Fibroblast of villous mesenchyme (primary cell): ENCODE data around the gene BBC3. TPM values are rescaled to one million over a fixed set of nuclear protein-coding genes. Genes with fewer than 3 reads are reported as not detected.
"Not testable (repeated sequence)": the region's sequence is repeated elsewhere in the genome, so short reads cannot be mapped to it uniquely, and the experiment has no call there.

Source experiments
- DNase-seq: peaks from one replicate; pipeline ENCODE4 v3.0.0-alpha.2; 2010; ENCODE audit warnings: low read depth
- H3K4me3 ChIP-seq: 2 replicates; pipeline ENCODE4 v1.5.1; 2011; ENCODE audit warnings: low read depth, mild to moderate bottlenecking, low read length
- CTCF ChIP-seq: IDR thresholded peaks from 2 replicates; pipeline ENCODE4 v1.5.1; 2012; ENCODE audit warnings: low read depth, mild to moderate bottlenecking, low read length; ENCODE audit not compliant: insufficient read depth
- total RNA-seq: library from RNA; depleted of rRNA; stranded (reverse); fragments of >200 nt; gene quantifications from 2 replicates; pipeline ENCODE4 v1.2.3, GENCODE V29; 2012

Gene BBC3
- total RNA-seq, result 6.0 and 14.2 TPM in 2 replicates

- no peak for DNase-seq
- no peak for TF ChIP-seq CTCF
- peak within 1 kb of the TSS; percentile 98 for H3K4me3 ChIP-seq
These were observed at the start of gene BBC3 for GRCh38 chr19:47230921-47231214. Gene BBC3, minus strand, starts transcription at chr19:47231199. Its CDS starts 2,768 bp downstream, at chr19:47228431.

- no peak overlapping the region for H3K4me3 ChIP-seq
- TF ChIP-seq CTCF, result peak; percentile 48
- no peak for DNase-seq
These were observed 49.3 kb upstream of the BBC3 start for GRCh38 chr19:47280183-47280797.

- not testable (repeated sequence) for H3K4me3 ChIP-seq, DNase-seq
These were observed 45.5 kb upstream of the BBC3 start for GRCh38 chr19:47276513-47276912.

- peak; percentile 64 for DNase-seq
- no peak for TF ChIP-seq CTCF
- H3K4me3 ChIP-seq, result peak overlapping the region; percentile 48
These were observed 44.9 kb upstream of the BBC3 start for GRCh38 chr19:47275791-47276461.

GRCh38 chr19:47274891-47275761 lies 44.1 kb upstream of the BBC3 start:
- no peak for TF ChIP-seq CTCF
- DNase-seq, result no peak
- peak overlapping the region; percentile 48 for H3K4me3 ChIP-seq

GRCh38 chr19:47274071-47274890 lies 43.3 kb upstream of the BBC3 start, which contains the start of gene INAFM1:
Gene INAFM1, plus strand, starts transcription at chr19:47274885. Its CDS starts 35 bp downstream, at chr19:47274920.
- H3K4me3 ChIP-seq, result peak within 1 kb of the TSS; percentile 77
- TF ChIP-seq CTCF, result no peak
- DNase-seq, result peak; percentile 95
